GM19328 (cell line): Measurements from ENCODE around the gene SLC39A5.
"Not testable (repeated sequence)": the region's sequence is repeated elsewhere in the genome, so short reads cannot be mapped to it uniquely, and the experiment has no call there.

ENCODE experiments used
- ATAC-seq: cut with Tn5 transposase; IDR thresholded peaks from one replicate; pipeline ENCODE4 v1.9.1; 2021; ENCODE audit warnings: mild to moderate bottlenecking, moderate library complexity; ENCODE audit not compliant: unreplicated experiment

The SLC39A5 gene

DNA sequence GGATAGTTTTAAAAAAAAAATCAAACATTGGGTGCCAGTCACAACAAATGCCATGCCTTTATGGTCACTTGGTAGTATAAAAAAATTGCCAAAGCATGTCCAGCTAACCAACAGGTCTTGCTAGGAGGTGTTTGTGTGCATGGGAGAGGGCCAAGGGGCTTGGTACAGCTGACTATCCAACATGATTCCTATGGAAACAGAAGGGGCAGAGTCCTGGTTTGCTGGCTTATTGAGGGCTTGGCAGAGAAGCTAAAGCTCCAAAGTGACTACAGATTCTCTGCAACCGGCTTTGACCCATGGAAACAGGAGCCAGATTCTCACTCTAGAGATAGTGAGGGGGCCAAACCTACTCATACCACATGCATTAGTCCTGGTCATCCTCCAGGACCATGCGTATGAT, 42.6 kb downstream of the SLC39A5 start:
- ATAC-seq: not testable (repeated sequence)

- no peak for ATAC-seq
These were observed 44.4 kb downstream of the SLC39A5 start for GRCh38 chr12:56274299-56274698.

GRCh38 chr12:56278905-56279304, 49.1 kb downstream of the SLC39A5 start:
- ATAC-seq: no peak

- no peak for ATAC-seq
These were observed 51.0 kb downstream of the SLC39A5 start for GRCh38 chr12:56280849-56281248.

- ATAC-seq: no peak
These were observed 52.2 kb downstream of the SLC39A5 start for GRCh38 chr12:56282030-56282429.

DNA sequence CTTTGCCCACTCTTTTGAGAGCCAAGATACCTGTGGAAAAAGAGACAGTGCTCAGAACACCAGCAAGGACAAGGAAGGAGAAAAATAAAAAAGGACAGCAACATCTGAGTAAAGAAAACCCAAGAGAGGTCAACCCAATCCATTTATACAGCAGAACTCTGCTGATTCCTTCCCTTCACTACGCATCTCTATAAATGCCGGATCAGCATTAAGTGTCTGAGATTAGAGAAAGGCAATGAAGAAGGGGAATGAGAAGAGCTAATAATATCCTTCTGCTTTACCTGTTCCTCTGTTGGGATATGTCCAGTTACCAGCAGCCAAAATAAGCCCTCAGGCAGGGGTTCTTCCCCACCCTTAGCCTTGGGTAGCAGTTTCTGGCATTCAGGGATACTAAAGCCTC, 52.7 kb downstream of the SLC39A5 start:
- ATAC-seq: no peak

DNA sequence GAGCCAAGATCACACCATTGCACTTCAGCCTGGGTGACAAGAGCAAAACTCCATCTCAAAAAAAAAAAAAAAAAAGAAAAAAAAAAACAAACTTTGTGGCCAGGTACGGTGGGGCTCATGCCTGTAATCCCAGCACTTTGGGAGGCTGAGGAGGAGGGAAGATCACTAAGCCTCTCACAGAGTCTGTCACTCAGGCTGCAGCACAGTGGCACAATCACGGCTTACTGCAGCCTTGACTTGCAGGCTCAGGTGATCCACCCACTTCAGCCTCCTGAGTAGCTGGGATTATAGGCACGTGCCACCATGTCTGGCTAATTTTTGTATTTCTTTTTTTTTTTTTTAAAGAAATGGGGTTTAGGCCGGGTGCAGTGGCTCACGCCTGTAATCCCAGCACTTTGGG, 54.4 kb downstream of the SLC39A5 start:
- ATAC-seq: not testable (repeated sequence)

GRCh38 chr12:56286044-56286830, 56.4 kb downstream of the SLC39A5 start:
- ATAC-seq: no peak
